Measurements from ENCODE around the gene WFDC1.

Gene WFDC1

DNA sequence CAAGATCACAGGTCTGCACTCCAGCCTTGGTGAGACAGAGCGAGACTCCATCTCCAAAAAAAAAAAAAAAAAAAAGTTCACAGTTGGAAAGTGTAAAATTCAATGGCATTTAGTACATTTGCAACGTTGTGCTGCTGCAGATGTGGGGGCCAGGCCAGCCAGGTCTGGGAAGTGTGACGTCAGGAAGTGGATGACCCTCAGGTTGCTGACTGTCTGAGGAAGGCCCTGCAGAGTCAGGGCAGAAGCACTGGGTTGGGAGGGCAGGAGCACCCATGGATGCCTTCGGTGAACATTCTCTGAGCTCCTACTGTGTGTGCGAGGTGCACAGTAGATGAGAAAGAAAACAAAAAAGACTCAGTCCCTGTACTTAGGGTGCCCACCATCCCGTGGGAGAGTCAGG, 12.1 kb upstream of the WFDC1 start:
- TF ChIP-seq ZNF274 (IDR thresholded peaks at IDR 0.05; ENCODE audit: low read depth, low read length) = no peak

GRCh38 chr16:84283314-84284153, 11.1 kb upstream of the WFDC1 start:
- no peak overlapping the region for H3K4me3 ChIP-seq (ENCODE audit: low read length)
- TF ChIP-seq ZNF274 (IDR thresholded peaks at IDR 0.05; ENCODE audit: low read depth, low read length) = no peak

More for the DNA sequence above, 12.1 kb upstream of the WFDC1 start:
- no peak overlapping the region for H3K4me3 ChIP-seq (ENCODE audit: low read length)

DNA sequence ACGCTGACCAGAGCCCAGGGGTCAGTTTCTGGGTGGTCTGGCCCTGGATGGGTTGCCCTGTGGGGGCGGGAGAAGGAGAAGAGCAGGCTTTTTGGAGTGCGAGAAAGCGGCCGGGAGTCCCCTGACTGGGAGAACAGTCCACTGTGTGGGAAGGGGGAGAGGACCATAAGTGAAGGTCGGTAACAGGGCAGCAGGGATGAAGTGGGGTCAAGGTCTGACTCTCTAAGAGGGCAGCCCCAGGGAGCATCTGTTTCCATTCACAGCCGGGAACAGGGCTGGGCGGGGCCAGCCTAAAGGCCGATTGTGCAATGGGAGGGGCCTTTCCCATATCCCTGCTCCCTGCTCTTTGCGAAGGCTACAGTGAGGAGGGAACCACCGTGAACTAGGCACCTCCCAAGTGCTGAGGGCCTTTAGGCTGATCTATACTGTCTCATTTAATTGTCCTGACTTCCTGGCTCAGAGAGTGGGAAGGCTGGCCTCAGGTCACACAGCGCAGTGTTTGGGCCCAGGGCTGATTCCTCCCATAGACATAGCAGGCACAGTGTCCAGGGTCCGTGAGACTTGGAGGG, 10.4 kb upstream of the WFDC1 start:
- TF ChIP-seq ZNF274 (IDR thresholded peaks at IDR 0.05; ENCODE audit: low read depth, low read length) = no peak
- H3K4me3 ChIP-seq (ENCODE audit: low read length) = no peak overlapping the region

DNA sequence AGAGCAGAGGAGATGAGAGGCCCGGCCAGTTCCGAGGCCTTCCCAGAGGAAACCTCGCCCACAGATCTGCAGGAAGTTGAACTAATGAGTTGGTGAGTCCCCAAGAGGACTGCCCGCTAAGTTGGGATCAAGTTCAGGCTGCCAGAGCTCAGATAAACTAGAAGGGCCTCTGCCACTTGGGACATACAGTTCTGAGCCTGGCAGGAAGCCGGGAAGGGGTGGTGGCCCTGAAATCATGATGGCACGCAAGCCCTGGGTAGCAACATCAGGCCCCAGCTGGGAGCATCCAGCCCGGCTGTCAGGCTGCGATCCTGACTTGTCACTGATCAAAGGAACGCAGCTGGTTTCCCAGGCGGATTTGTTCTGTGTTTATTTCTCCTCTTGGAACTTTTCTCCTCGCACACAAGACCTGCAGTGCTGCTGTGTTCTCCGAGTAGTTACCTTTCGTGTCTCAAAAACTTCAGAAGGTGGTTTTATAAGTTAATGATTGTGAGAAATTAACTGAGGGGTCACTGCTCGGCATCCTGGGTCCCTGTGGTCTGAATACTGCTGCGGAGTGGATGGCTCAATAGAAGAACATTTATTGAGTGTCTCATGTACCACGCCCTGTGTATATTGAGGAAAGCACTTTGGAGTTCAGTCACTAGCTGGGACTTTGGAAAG, 8.0 kb upstream of the WFDC1 start:
- no peak overlapping the region for H3K4me3 ChIP-seq (ENCODE audit: low read length)
- TF ChIP-seq ZNF274 (IDR thresholded peaks at IDR 0.05; ENCODE audit: low read depth, low read length) = no peak

DNA sequence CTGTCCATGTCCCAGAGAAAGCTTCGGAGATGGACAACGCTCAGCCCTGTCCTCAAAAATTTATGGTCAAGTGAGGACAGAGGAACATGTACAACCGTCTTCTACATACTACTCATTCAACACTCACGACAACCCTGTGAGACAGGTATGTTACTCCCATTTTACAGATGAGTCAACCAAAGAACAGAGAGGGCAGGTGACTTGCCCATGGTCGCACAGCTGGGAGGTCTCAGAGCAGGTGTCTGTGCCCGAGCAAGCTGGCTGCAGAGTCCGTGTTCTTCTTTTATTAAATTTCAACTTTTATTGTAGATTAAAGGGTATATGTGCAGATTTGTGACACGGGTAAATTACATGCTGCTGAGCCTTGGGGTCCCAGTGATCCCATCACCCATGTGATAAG, 5.8 kb upstream of the WFDC1 start:
- no peak overlapping the region for H3K4me3 ChIP-seq (ENCODE audit: low read length)
- no peak for TF ChIP-seq ZNF274 (IDR thresholded peaks at IDR 0.05; ENCODE audit: low read depth, low read length)

DNA sequence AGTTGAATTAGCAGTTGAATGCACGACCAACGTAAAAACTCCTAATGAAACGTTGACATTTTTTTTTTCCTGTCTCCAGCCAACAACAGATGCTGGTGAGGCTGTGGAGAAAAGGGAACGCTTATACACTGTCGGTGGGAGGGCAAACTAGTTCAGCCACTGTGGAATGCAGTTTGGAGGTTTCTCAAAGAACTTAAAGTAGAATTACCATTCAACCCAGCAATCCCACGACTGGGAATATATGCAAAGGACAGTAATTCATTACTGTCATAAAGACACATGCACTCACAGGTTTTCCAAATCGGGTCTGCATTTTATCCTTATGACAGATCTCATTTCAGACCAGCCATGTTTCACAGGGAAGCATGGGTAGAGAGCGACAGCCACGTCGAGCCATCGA, 3.5 kb upstream of the WFDC1 start:
- no peak for TF ChIP-seq ZNF274 (IDR thresholded peaks at IDR 0.05; ENCODE audit: low read depth, low read length)

DNA sequence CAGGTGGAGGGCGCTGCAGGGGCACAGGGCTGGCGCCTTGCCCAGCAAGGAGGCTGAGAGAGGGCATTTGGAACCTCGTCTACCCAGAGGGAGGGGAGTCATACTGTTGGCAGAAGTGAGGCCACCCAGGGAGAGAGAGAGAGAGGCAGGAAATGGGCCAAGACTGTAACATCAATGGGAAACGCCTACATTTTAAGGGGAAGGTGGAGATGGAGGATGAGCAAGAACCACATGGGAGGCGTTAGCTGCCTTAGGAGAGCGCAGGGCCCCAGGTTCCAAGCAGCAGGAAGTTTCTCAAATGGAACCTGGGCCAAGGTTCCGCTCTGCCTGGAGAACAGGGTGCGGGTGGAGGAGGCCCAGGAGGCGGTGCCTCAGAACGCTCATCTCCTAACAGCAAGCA, 2.7 kb upstream of the WFDC1 start:
- no peak overlapping the region for H3K4me3 ChIP-seq (ENCODE audit: low read length)
- no peak for TF ChIP-seq ZNF274 (IDR thresholded peaks at IDR 0.05; ENCODE audit: low read depth, low read length)

More for the DNA sequence above, 3.5 kb upstream of the WFDC1 start:
- H3K4me3 ChIP-seq (ENCODE audit: low read length) = no peak overlapping the region

DNA sequence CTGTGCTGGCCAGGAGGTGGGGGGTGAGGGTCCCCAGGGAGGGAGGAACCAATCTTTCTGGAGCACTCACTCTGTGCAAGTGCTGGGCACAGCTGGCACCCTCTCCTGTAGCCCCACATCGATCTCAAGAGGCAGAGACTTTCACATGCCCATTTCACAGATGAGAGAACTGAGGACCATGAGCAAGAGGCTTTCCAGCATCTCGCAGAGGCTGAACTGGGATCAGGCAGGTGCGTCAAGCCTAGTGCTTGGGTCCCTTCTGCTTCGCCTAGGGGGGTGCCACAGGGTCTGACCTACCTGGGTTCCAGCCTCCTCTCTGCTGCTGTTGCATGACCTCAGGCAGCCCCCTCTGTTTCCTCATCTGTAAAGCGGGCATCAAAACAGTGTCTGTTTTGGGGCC, 1.3 kb upstream of the WFDC1 start:
- TF ChIP-seq ZNF274 (IDR thresholded peaks at IDR 0.05; ENCODE audit: low read depth, low read length) = no peak
- no peak overlapping the region for H3K4me3 ChIP-seq (ENCODE audit: low read length)

GRCh38 chr16:84294117-84294516, 561 bp upstream of the WFDC1 start:
- no peak for TF ChIP-seq ZNF274 (IDR thresholded peaks at IDR 0.05; ENCODE audit: low read depth, low read length)
- no peak overlapping the region for H3K4me3 ChIP-seq (ENCODE audit: low read length)

DNA sequence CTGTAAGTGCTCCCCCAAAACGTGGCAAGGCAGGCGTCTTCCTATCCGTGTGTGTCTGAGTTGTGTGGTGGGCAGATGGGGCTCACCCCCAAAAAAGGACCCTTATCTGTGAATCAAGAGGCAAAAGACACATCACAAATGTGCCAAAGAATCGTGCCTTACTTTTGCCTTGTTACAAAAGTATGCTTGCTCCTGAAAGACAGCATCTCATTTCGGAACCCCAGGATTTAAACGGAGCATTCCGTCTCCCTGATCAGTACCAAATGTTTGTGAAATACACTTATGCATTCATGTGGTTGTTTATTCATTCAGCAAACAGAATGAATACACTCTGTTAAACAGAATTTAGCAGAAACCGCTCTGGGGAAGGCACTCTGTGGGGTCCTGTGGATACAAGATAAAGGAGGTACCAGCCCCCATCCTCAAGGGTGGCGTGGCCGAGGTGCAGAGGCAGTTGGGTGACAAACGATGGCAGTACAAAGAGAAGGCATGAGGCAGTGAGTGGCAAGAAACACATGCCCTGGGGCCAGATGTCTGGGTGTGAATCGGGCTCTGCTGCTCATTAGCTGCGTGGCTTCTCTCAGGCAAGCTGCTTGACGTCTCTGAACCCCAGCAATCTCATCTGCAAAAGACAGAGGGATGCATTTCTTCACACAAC, 654 bp downstream of the WFDC1 start:
- no peak for TF ChIP-seq ZNF274 (IDR thresholded peaks at IDR 0.05; ENCODE audit: low read depth, low read length)
- no peak overlapping the region for H3K4me3 ChIP-seq (ENCODE audit: low read length)

- no peak overlapping the region for H3K4me3 ChIP-seq (ENCODE audit: low read length)
- no peak for TF ChIP-seq ZNF274 (IDR thresholded peaks at IDR 0.05; ENCODE audit: low read depth, low read length)
These were observed 3.8 kb downstream of the WFDC1 start for GRCh38 chr16:84298376-84298899.

GRCh38 chr16:84299734-84300440, 5.2 kb downstream of the WFDC1 start:
- no peak overlapping the region for H3K4me3 ChIP-seq (ENCODE audit: low read length)
- TF ChIP-seq ZNF274 (IDR thresholded peaks at IDR 0.05; ENCODE audit: low read depth, low read length) = no peak

- no peak overlapping the region for H3K4me3 ChIP-seq (ENCODE audit: low read length)
- no peak for TF ChIP-seq ZNF274 (IDR thresholded peaks at IDR 0.05; ENCODE audit: low read depth, low read length)
These were observed 7.7 kb downstream of the WFDC1 start for GRCh38 chr16:84302111-84302954.

Data from GM08714 (cell line).